Lung (tissue), 12 donors: ENCODE measurements around the gene AHNAK. TPM values are rescaled to one million over a fixed set of nuclear protein-coding genes. Genes with fewer than 3 reads are reported as not detected.

Source experiments
- ATAC-seq: fragments of 200-7000 bp; cut with Tn5 transposase; one replicate; pipeline ENCODE4 v1.9.1; 2020; ENCODE audit warnings: moderate number of reproducible peaks; ENCODE audit not compliant: insufficient read depth, low FRiP score
- DNase-seq, 3 donors: peaks; one replicate each; pipeline ENCODE4 v3.0.0-alpha.2; 2013 to 2017
- H3K27ac ChIP-seq, 2 donors: one replicate each; pipeline ENCODE4 v1.5.1; 2013; ENCODE audit warnings: mild to moderate bottlenecking in 2 of 2, moderate library complexity in 2 of 2, control low read depth in 1 of 2, inconsistent platforms in 1 of 2, low read depth in 1 of 2, low read length in 1 of 2
- H3K27me3 ChIP-seq, 3 donors: one replicate each; pipeline ENCODE4 v1.5.1; 2013; ENCODE audit warnings: low read length in 2 of 3; ENCODE audit not compliant: control insufficient read depth in 3 of 3, insufficient read depth in 3 of 3
- H3K36me3 ChIP-seq, 4 donors: one replicate each; pipeline ENCODE4 v1.5.1; 2013; ENCODE audit warnings: low read length in 4 of 4, mild to moderate bottlenecking in 1 of 4, moderate library complexity in 1 of 4; ENCODE audit not compliant: control insufficient read depth in 4 of 4, insufficient read depth in 4 of 4
- H3K4me1 ChIP-seq, 5 donors: one replicate each; pipeline ENCODE4 v1.5.1; 2013; ENCODE audit warnings: low read length in 5 of 5, mild to moderate bottlenecking in 2 of 5, moderate library complexity in 1 of 5; ENCODE audit not compliant: control insufficient read depth in 5 of 5, insufficient read depth in 5 of 5
- H3K4me3 ChIP-seq: one replicate; pipeline ENCODE4 v1.5.1; 2013; ENCODE audit warnings: mild to moderate bottlenecking, control low read depth, moderate library complexity
- H3K9ac ChIP-seq, 2 donors: one replicate each; pipeline ENCODE4 v1.5.1; 2013; ENCODE audit warnings: low read length in 2 of 2, control low read depth in 1 of 2; ENCODE audit not compliant: insufficient read depth in 1 of 2
- H3K9me3 ChIP-seq, 4 donors: one replicate each; pipeline ENCODE4 v1.5.1; 2013; ENCODE audit warnings: low read length in 3 of 4, mild to moderate bottlenecking in 1 of 4, moderate library complexity in 1 of 4; ENCODE audit not compliant: control insufficient read depth in 4 of 4, insufficient read depth in 3 of 4
- WGBS, 2 donors: extraction: QIAGEN DNeasy Blood & Tissue Kit; methylation state at CpG; one replicate each; pipeline ENCODE4 v1.1.7; 2013; 5-methylcytosine and 5-hydroxymethylcytosine counted together
- polyA plus RNA-seq, 2 donors: library from polyadenylated mRNA; stranded (reverse); fragments of 200-250 nt; gene quantifications; one replicate each; pipeline ENCODE4 v1.2.1, GENCODE V29; 2013
- total RNA-seq, 2 donors: library from RNA; depleted of rRNA in 1 of 2; stranded (reverse); fragments of >200 nt in 1 of 2; gene quantifications; one replicate each; pipeline ENCODE4 v1.2.1, GENCODE V29; 2014 to 2021
- TF ChIP-seq, protein P1 (sequence below): IDR thresholded peaks from 2 replicates; pipeline ENCODE4 v1.5.1; 2012; ENCODE audit warnings: mild to moderate bottlenecking; ENCODE audit errors: control extremely low read depth, extremely low read depth
- donor health status: control.
- donor health status: control.
- donor health status: Bipolar disorder and iron deficiency.
- donor health status: healthy.
- donor health status: DM: yes; HTN: yes; CAD: no.

The AHNAK gene
- total and polyA plus RNA-seq, 4 donors: 66.5 to 707 (median 238) TPM

GRCh38 chr11:62419943-62420342, 126.7 kb downstream of the AHNAK start:
- Histone ChIP-seq H3K9me3 (no peaks in the 10 kb centered on the region), H3K27me3 (no peaks in the 10 kb centered on the region), H3K4me1 (peaks cover 0 to 56% (median 24%) of the 10 kb centered on the region in 5 donors), H3K4me3 (no peak overlapping the region), H3K36me3 (no peaks in the 10 kb centered on the region), H3K9ac (peak overlapping the region in 1 of 2 donors; percentile 86), H3K27ac (no peak overlapping the region)
- peak in 1 of 3 donors; percentile 36 for DNase-seq
- TF ChIP-seq, protein P1, sequence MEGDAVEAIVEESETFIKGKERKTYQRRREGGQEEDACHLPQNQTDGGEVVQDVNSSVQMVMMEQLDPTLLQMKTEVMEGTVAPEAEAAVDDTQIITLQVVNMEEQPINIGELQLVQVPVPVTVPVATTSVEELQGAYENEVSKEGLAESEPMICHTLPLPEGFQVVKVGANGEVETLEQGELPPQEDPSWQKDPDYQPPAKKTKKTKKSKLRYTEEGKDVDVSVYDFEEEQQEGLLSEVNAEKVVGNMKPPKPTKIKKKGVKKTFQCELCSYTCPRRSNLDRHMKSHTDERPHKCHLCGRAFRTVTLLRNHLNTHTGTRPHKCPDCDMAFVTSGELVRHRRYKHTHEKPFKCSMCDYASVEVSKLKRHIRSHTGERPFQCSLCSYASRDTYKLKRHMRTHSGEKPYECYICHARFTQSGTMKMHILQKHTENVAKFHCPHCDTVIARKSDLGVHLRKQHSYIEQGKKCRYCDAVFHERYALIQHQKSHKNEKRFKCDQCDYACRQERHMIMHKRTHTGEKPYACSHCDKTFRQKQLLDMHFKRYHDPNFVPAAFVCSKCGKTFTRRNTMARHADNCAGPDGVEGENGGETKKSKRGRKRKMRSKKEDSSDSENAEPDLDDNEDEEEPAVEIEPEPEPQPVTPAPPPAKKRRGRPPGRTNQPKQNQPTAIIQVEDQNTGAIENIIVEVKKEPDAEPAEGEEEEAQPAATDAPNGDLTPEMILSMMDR: no peak
- 55 to 81% methylated on average over 1 of the region's 1 CpG for WGBS, 2 donors
- ATAC-seq: no peak

DNA sequence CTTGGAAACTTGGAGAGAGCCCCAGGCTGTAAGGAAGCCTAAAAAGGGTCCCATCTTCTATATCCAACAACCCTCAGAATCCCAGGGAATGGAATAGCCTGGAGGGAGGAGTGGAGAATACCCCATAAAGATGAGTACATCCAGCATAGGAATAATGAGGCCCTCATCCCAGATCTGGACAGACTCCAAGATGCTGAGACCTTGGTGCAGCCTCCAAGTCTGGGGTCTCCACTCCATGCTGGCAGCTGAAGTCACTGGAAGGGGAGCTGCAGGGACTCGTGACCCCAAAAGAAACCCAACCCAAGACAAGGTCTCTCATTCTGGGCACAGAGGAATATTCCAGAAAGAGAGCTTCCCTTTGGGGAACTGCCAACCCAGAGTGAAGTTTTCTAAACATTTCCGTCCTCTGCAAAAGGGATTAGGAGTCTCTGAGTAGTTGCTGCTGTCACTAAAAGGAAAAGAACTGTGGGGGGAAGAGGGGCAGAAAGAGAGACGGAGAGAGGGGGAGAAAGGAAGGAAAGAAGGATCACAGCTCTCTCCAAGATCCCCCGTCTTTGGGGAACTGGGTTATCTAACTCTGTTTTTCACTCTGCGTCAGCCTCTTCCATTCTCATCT, 127.2 kb downstream of the AHNAK start:
- TF ChIP-seq, protein P1: no peak
- 36 to 69% methylated on average over 5 of the region's 5 CpGs for WGBS, 2 donors
- DNase-seq (peak; percentile 92 to 100 (median 99)), ATAC-seq (no peak)
- no peaks in the 10 kb centered on the region for H3K27me3 ChIP-seq
- H3K27ac ChIP-seq: peak overlapping the region in 1 of 2 donors; percentile 12
- H3K4me1 ChIP-seq: peaks cover 0 to 56% (median 24%) of the 10 kb centered on the region in 5 donors
- H3K4me3 ChIP-seq: no peak overlapping the region
- H3K9me3 ChIP-seq: no peaks in the 10 kb centered on the region
- no peaks in the 10 kb centered on the region for H3K36me3 ChIP-seq
- H3K9ac ChIP-seq: peak overlapping the region in 1 of 2 donors; percentile 86

- peaks cover 0 to 54% (median 24%) of the 10 kb centered on the region in 5 donors for H3K4me1 ChIP-seq
- peak within 1 kb of the TSS in 1 of 2 donors; percentile 86 for H3K9ac ChIP-seq
- H3K27ac ChIP-seq: peak within 1 kb of the TSS in 1 of 2 donors; percentile 12
- H3K4me3 ChIP-seq: no peak within 1 kb of the TSS
- no peaks in the 10 kb centered on the region for H3K36me3 ChIP-seq
- H3K9me3 ChIP-seq: no peaks in the 10 kb centered on the region
- TF ChIP-seq, protein P1: no peak
- ATAC-seq: no peak
- 86 to 95% methylated on average over 4 of the region's 4 CpGs for WGBS, 2 donors
- no peak for DNase-seq
- no peaks in the 10 kb centered on the region for H3K27me3 ChIP-seq
Measured at GRCh38 chr11:62418733-62419132, 127.9 kb downstream of the AHNAK start, which contains the start of gene SCGB1A1. Gene SCGB1A1, plus strand, starts transcription at chr11:62419033. Its CDS starts 63 bp downstream, at chr11:62419096.
